Neural crest cell (in vitro differentiated cells): ENCODE measurements around the gene LCAT. TPM values are rescaled to one million over a fixed set of nuclear protein-coding genes. Genes with fewer than 3 reads are reported as not detected.

Source experiments
- DNase-seq: peaks from one replicate; pipeline ENCODE4 v3.0.0; 2021; ENCODE audit warnings: low read depth, mixed read lengths, low spot score
- H3K27ac Mint-ChIP-seq: one replicate; pipeline ENCODE4 v1.8.0; 2021; ENCODE audit warnings: mild to moderate bottlenecking, mixed read lengths; ENCODE audit not compliant: unreplicated experiment
- H3K27me3 Mint-ChIP-seq: 2 replicates; pipeline ENCODE4 v1.8.0; 2021; ENCODE audit warnings: low read depth, mild to moderate bottlenecking, mixed read lengths
- H3K36me3 Mint-ChIP-seq: 2 replicates; pipeline ENCODE4 v1.8.0; 2021; ENCODE audit warnings: low read depth, mild to moderate bottlenecking, mixed read lengths
- H3K4me1 Mint-ChIP-seq: 2 replicates; pipeline ENCODE4 v1.8.0; 2021; ENCODE audit warnings: mixed read lengths
- H3K4me3 Mint-ChIP-seq: one replicate; pipeline ENCODE4 v1.8.0; 2021; ENCODE audit warnings: mild to moderate bottlenecking, mixed read lengths
- H3K9me3 Mint-ChIP-seq: 2 replicates; pipeline ENCODE4 v1.8.0; 2021; ENCODE audit warnings: mixed read lengths
- total RNA-seq: library from RNA; stranded (reverse); gene quantifications from 2 replicates; pipeline ENCODE4 v1.2.1, GENCODE V29; 2021
- TF ChIP-seq, protein P1 (sequence below): fragments of 200-600 bp; sonication (generic); conservative IDR thresholded peaks from 2 replicates; pipeline ENCODE4 v1.5.0; 2021; ENCODE audit warnings: antibody characterized with exemption, mild to moderate bottlenecking

LCAT gene
- total RNA-seq, 1 donor from 2014 or later, result 16.6 TPM

DNA sequence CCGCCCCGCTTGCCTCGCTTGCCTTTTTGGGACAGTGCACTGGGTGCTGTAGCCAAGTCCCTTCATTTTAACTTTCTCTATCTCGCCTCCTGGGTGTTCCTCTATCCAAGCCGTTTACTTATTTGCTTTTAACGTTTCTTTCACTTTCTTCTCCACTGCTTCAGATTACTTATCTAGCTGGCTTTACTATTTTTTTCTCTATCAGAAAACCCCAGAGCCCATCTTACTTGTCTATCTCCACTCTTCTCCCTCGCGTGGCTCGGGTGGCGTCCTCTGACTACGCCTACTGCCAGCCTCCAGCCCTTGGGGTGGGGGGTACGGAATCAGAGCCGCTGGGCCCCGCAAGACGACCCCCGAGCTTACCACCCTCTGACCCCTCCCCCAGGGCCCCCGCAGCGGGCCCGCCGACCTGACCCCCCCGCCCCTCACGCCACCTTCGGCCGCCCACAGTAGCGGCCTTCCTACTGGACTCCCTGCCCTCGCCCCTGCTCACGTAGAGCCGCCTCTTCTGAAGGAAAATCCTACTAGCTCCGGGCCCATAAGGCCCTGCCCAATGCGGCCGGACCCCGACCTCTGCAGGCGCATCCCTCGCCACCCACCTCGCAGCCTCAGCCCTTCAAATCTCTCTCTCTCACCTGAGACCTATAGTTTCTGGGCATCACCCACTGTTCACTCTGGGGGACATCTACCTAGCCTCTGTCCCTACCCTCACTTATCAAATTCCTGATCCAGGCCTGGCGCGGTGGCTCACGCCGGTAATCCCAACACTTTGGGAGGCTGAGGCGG lies 25.5 kb upstream of the LCAT start:
- no peaks in the 10 kb centered on the region for H3K9me3 Mint-ChIP-seq
- H3K27ac Mint-ChIP-seq, result no peak overlapping the region
- TF ChIP-seq, protein P1, sequence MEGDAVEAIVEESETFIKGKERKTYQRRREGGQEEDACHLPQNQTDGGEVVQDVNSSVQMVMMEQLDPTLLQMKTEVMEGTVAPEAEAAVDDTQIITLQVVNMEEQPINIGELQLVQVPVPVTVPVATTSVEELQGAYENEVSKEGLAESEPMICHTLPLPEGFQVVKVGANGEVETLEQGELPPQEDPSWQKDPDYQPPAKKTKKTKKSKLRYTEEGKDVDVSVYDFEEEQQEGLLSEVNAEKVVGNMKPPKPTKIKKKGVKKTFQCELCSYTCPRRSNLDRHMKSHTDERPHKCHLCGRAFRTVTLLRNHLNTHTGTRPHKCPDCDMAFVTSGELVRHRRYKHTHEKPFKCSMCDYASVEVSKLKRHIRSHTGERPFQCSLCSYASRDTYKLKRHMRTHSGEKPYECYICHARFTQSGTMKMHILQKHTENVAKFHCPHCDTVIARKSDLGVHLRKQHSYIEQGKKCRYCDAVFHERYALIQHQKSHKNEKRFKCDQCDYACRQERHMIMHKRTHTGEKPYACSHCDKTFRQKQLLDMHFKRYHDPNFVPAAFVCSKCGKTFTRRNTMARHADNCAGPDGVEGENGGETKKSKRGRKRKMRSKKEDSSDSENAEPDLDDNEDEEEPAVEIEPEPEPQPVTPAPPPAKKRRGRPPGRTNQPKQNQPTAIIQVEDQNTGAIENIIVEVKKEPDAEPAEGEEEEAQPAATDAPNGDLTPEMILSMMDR, result no peak
- no peaks in the 10 kb centered on the region for H3K36me3 Mint-ChIP-seq
- DNase-seq, result no peak
- peaks cover 36% of the 10 kb centered on the region for H3K4me1 Mint-ChIP-seq
- H3K4me3 Mint-ChIP-seq, result peak overlapping the region; percentile 84
- H3K27me3 Mint-ChIP-seq, result no peaks in the 10 kb centered on the region

DNA sequence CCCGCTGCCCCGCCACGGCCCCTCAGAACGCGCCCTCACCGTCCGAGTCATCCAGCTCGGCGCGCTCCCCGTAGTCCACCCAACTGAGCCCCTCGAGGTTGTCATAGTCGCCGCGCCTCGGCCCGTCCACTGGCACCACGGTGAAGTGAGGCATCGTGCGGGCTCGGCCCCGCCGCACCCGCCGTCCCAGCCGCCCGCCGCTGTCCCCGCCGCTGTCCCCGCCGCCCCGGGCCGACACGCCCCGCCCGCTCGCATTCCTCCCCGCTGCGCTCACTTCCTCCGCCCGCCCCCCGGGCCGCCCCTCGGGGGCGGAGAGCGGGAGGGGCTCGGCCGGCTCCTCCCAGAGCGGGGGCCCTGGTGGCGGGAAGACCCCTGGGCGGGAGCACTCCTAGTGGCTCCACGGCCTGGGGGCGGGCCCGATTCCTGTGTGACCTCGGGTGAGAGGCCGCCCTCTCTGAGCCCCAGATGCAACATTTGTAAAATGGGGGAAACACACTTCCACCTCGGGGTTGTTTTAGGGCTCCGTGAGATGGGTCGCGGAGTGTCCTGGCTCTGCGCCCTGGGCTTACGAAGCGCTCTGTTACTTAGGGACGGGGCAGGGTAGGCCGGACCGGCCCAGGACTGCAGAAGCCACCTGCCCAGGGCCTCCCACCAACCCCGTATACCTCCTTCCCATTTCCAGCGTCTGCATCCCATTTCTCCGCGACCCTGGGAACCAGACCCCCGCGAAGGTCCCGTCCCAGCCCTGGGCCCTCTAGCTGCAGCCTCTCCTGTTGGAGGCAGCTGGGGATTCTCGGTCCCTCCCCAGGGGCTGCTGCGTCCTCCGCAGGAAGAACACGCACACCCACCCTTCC lies 24.7 kb upstream of the LCAT start, which contains the start of gene SLC12A4:
TSS of gene SLC12A4 (minus strand) at position 238 of the 854 bp plus-strand sequence. CDS start at position 154, 84 bp downstream.
- Mint-ChIP-seq H3K36me3 (no peaks in the 10 kb centered on the region), H3K27me3 (no peaks in the 10 kb centered on the region), H3K4me1 (peaks cover 38% of the 10 kb centered on the region), H3K9me3 (no peaks in the 10 kb centered on the region), H3K4me3 (peak within 1 kb of the TSS; percentile 97), H3K27ac (peak within 1 kb of the TSS; percentile 94)
- TF ChIP-seq, protein P1, result no peak
- peak; percentile 62 for DNase-seq

DNA sequence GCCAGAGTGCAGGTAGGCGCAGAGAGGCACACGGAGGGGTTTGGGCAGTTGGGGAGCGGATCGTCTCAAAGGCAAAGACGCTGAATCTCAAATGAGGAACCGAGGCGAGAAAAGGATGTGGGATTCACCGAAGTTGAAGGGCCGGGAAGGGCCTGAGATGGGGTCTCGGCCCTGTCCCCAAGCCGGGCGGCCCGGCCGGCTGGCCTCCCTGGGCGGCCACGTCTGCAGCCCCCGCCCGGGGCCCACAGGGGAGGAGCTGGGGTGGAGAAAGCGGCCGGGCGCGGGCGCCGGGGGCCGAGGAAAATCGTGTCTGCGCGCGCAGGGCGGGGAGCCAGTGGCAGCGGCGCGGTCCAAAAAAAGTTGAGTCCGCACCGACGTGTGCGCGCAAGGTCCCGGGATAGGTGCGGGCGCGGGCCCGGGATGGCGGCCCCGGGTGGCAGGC lies 24.1 kb upstream of the LCAT start:
- DNase-seq, result no peak
- H3K4me3 Mint-ChIP-seq, result peak overlapping the region; percentile 97
- TF ChIP-seq, protein P1, result no peak
- H3K27ac Mint-ChIP-seq, result peak overlapping the region; percentile 94
- no peaks in the 10 kb centered on the region for H3K36me3 Mint-ChIP-seq
- H3K9me3 Mint-ChIP-seq, result no peaks in the 10 kb centered on the region
- H3K4me1 Mint-ChIP-seq, result peaks cover 38% of the 10 kb centered on the region
- no peaks in the 10 kb centered on the region for H3K27me3 Mint-ChIP-seq

DNA sequence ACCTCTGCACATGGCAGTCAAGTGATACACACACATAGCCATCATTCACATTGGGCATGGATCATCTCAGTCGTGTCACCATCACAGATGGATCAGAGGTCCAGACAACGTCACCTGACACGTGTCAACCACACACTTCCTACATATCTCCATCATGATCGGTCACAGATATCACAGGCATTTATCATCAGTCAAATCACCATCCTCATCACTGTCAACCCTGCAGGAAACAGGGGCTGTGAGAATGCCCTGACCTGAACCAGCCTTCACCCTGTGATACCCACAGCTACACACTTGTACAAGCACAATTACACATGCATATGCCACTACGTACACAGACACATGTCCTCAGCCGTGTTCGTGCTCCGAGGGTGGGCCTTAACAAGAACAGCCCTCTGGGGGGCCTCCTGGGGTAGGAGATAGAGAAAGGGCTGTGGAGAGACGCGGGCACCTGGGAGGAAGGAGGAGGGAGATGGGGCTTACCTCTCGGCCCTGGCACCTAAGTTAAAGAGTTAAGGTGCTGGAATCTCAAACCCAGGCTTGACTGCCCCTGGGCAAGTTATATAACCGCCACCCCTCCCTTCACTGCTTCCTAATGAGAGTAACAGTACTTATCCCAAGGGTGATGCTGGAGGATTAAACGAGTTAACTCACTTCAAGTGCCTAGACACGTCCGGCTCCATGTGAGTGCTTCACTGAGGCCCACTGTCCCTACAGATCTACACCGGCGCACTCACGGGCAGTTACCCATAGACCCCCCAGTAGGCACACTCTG lies 23.4 kb upstream of the LCAT start:
- peak overlapping the region; percentile 94 for H3K27ac Mint-ChIP-seq
- DNase-seq, result no peak
- peaks cover 38% of the 10 kb centered on the region for H3K4me1 Mint-ChIP-seq
- peak overlapping the region; percentile 97 for H3K4me3 Mint-ChIP-seq
- TF ChIP-seq, protein P1, result no peak
- H3K27me3 Mint-ChIP-seq, result no peaks in the 10 kb centered on the region
- H3K9me3 Mint-ChIP-seq, result no peaks in the 10 kb centered on the region
- H3K36me3 Mint-ChIP-seq, result no peaks in the 10 kb centered on the region
